Measurements from ENCODE around the gene PLCD3. TPM values are rescaled to one million over a fixed set of nuclear protein-coding genes. Genes with fewer than 3 reads are reported as not detected.

The PLCD3 gene
- polyA plus RNA-seq, 1 donor from 2014 or later = 1.3 TPM

DNA sequence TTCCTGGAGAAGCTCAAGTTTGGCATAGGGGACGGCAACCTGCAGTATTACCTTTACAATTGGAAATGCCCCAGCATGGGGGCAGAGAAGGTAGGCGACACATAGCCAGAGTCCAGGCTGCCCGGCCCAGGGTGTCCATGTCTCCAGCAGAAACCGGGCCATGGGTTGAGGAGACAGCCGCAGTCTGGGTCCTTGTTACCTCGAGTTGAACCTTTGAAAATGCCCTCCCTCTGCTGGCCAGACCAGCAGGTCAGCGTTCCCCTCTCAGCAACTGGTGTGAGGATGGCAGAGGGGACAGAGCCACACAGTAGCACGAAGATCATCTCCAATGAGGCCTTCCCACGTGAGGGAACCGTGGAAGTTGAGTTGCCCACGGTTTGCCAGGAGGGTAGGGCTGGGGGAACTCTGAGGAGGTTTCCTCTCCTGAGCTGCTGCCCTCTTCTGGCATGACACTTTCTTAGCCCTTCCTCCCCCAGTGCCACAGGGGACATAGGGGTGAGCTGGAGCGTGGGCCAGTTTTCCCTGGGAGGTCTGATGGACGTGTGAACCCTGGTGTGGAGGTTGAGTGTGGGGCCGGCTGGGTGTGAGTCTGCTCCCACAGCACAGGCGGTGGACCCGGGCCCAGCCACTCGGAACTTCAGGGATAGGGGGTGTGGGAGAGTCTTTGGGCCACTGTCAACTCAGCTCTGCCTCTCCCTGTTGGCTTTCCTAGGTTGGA, 27.2 kb downstream of the PLCD3 start:
- no peak overlapping the region for H3K9ac ChIP-seq (ENCODE audit: low read length)
- no peaks in the 10 kb centered on the region for H3K9me3 ChIP-seq (ENCODE audit: low read length)
- H3K9me2 ChIP-seq (ENCODE audit: insufficient read depth, low read length) = no peaks in the 10 kb centered on the region
- no peak overlapping the region for H3K4me2 ChIP-seq (ENCODE audit: low read length)
- H3K79me2 ChIP-seq (replicated peaks; ENCODE audit: insufficient read depth, low read length) = no peaks in the 10 kb centered on the region
- no peaks in the 10 kb centered on the region for H3F3A ChIP-seq (ENCODE audit: insufficient read depth, low read length, poor library complexity, severe bottlenecking)
- H3K36me3 ChIP-seq (ENCODE audit: insufficient read depth, low read length) = peaks cover 6% of the 10 kb centered on the region
- H3K27ac ChIP-seq (ENCODE audit: low read length) = no peak overlapping the region
- TF ChIP-seq EZH2 (IDR thresholded peaks at IDR 0.05; ENCODE audit: borderline replicate concordance, insufficient read depth, low read length, poor library complexity, severe bottlenecking) = no peak
- TF ChIP-seq SMC3 (conservative IDR thresholded peaks at IDR 0.05; ENCODE audit: poor library complexity) = no peak
- TF ChIP-seq RAD21 (conservative IDR thresholded peaks at IDR 0.05) = no peak
- no peak for TF ChIP-seq TAF1 (IDR thresholded peaks at IDR 0.05; ENCODE audit: low read depth)
- TF ChIP-seq, protein P1, sequence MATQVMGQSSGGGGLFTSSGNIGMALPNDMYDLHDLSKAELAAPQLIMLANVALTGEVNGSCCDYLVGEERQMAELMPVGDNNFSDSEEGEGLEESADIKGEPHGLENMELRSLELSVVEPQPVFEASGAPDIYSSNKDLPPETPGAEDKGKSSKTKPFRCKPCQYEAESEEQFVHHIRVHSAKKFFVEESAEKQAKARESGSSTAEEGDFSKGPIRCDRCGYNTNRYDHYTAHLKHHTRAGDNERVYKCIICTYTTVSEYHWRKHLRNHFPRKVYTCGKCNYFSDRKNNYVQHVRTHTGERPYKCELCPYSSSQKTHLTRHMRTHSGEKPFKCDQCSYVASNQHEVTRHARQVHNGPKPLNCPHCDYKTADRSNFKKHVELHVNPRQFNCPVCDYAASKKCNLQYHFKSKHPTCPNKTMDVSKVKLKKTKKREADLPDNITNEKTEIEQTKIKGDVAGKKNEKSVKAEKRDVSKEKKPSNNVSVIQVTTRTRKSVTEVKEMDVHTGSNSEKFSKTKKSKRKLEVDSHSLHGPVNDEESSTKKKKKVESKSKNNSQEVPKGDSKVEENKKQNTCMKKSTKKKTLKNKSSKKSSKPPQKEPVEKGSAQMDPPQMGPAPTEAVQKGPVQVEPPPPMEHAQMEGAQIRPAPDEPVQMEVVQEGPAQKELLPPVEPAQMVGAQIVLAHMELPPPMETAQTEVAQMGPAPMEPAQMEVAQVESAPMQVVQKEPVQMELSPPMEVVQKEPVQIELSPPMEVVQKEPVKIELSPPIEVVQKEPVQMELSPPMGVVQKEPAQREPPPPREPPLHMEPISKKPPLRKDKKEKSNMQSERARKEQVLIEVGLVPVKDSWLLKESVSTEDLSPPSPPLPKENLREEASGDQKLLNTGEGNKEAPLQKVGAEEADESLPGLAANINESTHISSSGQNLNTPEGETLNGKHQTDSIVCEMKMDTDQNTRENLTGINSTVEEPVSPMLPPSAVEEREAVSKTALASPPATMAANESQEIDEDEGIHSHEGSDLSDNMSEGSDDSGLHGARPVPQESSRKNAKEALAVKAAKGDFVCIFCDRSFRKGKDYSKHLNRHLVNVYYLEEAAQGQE (IDR thresholded peaks at IDR 0.05; ENCODE audit: borderline replicate concordance) = no peak
- TF ChIP-seq, protein P2, sequence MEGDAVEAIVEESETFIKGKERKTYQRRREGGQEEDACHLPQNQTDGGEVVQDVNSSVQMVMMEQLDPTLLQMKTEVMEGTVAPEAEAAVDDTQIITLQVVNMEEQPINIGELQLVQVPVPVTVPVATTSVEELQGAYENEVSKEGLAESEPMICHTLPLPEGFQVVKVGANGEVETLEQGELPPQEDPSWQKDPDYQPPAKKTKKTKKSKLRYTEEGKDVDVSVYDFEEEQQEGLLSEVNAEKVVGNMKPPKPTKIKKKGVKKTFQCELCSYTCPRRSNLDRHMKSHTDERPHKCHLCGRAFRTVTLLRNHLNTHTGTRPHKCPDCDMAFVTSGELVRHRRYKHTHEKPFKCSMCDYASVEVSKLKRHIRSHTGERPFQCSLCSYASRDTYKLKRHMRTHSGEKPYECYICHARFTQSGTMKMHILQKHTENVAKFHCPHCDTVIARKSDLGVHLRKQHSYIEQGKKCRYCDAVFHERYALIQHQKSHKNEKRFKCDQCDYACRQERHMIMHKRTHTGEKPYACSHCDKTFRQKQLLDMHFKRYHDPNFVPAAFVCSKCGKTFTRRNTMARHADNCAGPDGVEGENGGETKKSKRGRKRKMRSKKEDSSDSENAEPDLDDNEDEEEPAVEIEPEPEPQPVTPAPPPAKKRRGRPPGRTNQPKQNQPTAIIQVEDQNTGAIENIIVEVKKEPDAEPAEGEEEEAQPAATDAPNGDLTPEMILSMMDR (IDR thresholded peaks at IDR 0.05; ENCODE audit: poor library complexity, severe bottlenecking) = no peak
- TF ChIP-seq POLR2AphosphoS5 (IDR thresholded peaks at IDR 0.05) = no peak
- TF ChIP-seq MXI1 (conservative IDR thresholded peaks at IDR 0.05; ENCODE audit: poor library complexity, severe bottlenecking) = no peak
- H3K27me3 ChIP-seq (ENCODE audit: insufficient read depth, low read depth, low read length) = no peaks in the 10 kb centered on the region
- H2AFZ ChIP-seq (ENCODE audit: low read depth, low read length) = no peak overlapping the region
- H4K20me1 ChIP-seq (ENCODE audit: insufficient read depth) = no peaks in the 10 kb centered on the region
- no peak overlapping the region for H3K4me3 ChIP-seq (ENCODE audit: low read length)

DNA sequence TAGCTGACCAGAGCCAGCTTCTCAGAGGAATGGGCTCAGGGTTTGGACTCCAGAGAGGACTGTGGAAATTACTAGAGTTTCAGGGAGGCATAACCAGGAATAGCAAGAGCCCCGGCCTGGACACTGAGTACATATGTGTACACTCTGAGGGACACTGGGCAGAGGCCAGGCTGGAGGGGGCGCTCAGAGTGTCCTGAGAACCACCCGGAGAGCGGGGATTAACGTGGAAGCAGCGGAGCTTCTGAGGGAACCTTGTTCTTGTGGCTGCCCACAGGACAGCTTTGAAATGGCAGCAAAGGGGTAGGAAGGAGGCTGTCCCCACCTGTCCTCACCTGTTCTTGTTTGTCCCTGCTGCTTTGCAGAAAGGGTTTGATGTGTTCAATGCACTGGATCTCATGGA, 27.8 kb downstream of the PLCD3 start:
- H3K36me3 ChIP-seq (ENCODE audit: insufficient read depth, low read length) = peaks cover 6% of the 10 kb centered on the region
- no peak overlapping the region for H3K27ac ChIP-seq (ENCODE audit: low read length)
- H2AFZ ChIP-seq (ENCODE audit: low read depth, low read length) = no peak overlapping the region
- H3K4me2 ChIP-seq (ENCODE audit: low read length) = no peak overlapping the region
- no peak overlapping the region for H3K4me3 ChIP-seq (ENCODE audit: low read length)
- no peak for TF ChIP-seq POLR2AphosphoS5 (IDR thresholded peaks at IDR 0.05)
- TF ChIP-seq TAF1 (IDR thresholded peaks at IDR 0.05; ENCODE audit: low read depth) = no peak
- TF ChIP-seq RAD21 (conservative IDR thresholded peaks at IDR 0.05) = no peak
- no peak for TF ChIP-seq MXI1 (conservative IDR thresholded peaks at IDR 0.05; ENCODE audit: poor library complexity, severe bottlenecking)
- TF ChIP-seq SMC3 (conservative IDR thresholded peaks at IDR 0.05; ENCODE audit: poor library complexity) = no peak
- TF ChIP-seq, protein P2 (IDR thresholded peaks at IDR 0.05; ENCODE audit: poor library complexity, severe bottlenecking) = no peak
- TF ChIP-seq, protein P1 (IDR thresholded peaks at IDR 0.05; ENCODE audit: borderline replicate concordance) = no peak
- H3K9me2 ChIP-seq (ENCODE audit: insufficient read depth, low read length) = no peaks in the 10 kb centered on the region
- H3K27me3 ChIP-seq (ENCODE audit: insufficient read depth, low read depth, low read length) = no peaks in the 10 kb centered on the region
- H3K9ac ChIP-seq (ENCODE audit: low read length) = no peak overlapping the region
- no peaks in the 10 kb centered on the region for H3F3A ChIP-seq (ENCODE audit: insufficient read depth, low read length, poor library complexity, severe bottlenecking)
- H4K20me1 ChIP-seq (ENCODE audit: insufficient read depth) = no peaks in the 10 kb centered on the region
- no peaks in the 10 kb centered on the region for H3K9me3 ChIP-seq (ENCODE audit: low read length)
- no peaks in the 10 kb centered on the region for H3K79me2 ChIP-seq (replicated peaks; ENCODE audit: insufficient read depth, low read length)
